Vagina (tissue), 2 donors: ENCODE results near the gene TNFAIP8L1.

ENCODE experiments used
- CTCF ChIP-seq, 3 experiments: fragments of 450-650 bp in 2 of 3; fragments of 200-600 bp in 1 of 3; sonication (generic) in 1 of 3; IDR thresholded peaks; one replicate each; pipeline ENCODE4 v1.5.1; 2017 to 2019; ENCODE audit warnings: antibody characterized with exemption in 3 of 3, mild to moderate bottlenecking in 2 of 3, moderate library complexity in 2 of 3
- POLR2AphosphoS5 ChIP-seq, 2 donors: sonication (generic); formaldehyde crosslinking; IDR thresholded peaks; one replicate each; pipeline ENCODE4 v1.9.0; 2017; ENCODE audit warnings: antibody characterized with exemption in 2 of 2, mild to moderate bottlenecking in 2 of 2, low read depth in 1 of 2; ENCODE audit not compliant: insufficient read depth in 1 of 2

- TF ChIP-seq CTCF (IDR thresholded peaks at IDR 0.05): no peak
- no peak for TF ChIP-seq POLR2AphosphoS5 (IDR thresholded peaks at IDR 0.05; ENCODE audit: insufficient read depth in 1 of 2, low read depth in 1 of 2)
Measured at GRCh38 chr19:4671185-4671851, 32.0 kb downstream of the TNFAIP8L1 start.
